Stimulated activated CD4-positive, alpha-beta T cell treated with anti-CD3 and anti-CD28 coated beads, Interleukin-2, amount 100 ng/mL, for 48 hours (primary cell): ENCODE measurements around the gene DNAJC7.
A peak's percentile ranks its signal among the peaks of the same experiment; 100 is the strongest.

Experiments used
- DNase-seq, 2 donors: peaks; one replicate each; pipeline ENCODE4 v3.0.0-alpha.2; 2020

Gene DNAJC7, protein sequence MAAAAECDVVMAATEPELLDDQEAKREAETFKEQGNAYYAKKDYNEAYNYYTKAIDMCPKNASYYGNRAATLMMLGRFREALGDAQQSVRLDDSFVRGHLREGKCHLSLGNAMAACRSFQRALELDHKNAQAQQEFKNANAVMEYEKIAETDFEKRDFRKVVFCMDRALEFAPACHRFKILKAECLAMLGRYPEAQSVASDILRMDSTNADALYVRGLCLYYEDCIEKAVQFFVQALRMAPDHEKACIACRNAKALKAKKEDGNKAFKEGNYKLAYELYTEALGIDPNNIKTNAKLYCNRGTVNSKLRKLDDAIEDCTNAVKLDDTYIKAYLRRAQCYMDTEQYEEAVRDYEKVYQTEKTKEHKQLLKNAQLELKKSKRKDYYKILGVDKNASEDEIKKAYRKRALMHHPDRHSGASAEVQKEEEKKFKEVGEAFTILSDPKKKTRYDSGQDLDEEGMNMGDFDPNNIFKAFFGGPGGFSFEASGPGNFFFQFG

DNA sequence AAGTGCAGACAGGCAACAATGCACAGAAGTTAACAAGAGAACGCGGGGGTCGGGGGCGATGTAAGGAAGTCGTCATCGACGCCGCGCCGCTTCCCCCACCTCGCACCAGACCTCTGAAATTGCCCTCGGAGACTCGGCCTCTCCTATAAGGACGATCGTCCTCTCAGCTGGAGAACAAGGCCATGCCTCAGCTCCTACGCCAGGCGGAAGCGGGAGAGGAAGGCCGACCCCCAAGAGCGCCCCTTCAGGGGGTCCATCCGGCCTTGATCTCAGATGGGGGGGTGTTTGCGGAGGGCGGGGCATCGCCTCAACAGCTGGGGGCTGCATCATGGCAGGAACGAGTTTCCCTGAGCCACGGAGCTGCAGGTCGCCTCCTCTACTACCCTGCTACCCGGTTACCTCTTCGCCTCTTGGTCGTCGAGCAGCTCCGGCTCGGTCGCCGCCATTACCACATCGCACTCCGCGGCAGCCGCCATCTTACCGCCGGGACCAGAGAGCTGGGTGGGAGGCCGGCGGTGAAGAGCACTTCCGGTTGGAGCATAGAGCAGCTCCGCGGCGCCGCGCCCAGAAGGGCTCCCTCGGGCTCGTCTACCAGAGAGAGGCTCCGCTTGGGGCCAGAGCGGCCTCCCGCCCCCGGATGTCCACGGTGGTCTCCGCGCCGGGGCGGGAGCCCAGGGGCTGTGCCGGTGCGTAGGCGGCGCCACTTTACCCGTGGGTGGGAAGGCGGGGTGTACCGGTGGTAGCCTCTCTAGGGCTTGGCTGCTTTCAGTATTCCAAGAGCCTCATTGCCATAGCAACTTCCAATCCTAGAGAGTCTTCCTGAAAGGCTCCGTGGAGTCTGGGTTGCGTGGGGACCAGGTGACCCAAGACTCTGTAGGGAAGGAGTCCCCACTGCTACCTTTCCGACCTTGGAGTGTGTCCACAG is at the start of gene DNAJC7:
TSS of gene DNAJC7 (minus strand) at position 499 of the 925 bp plus-strand sequence. CDS start at position 476, 23 bp downstream.
- DNase-seq = peak; percentile 81 to 84

DNA sequence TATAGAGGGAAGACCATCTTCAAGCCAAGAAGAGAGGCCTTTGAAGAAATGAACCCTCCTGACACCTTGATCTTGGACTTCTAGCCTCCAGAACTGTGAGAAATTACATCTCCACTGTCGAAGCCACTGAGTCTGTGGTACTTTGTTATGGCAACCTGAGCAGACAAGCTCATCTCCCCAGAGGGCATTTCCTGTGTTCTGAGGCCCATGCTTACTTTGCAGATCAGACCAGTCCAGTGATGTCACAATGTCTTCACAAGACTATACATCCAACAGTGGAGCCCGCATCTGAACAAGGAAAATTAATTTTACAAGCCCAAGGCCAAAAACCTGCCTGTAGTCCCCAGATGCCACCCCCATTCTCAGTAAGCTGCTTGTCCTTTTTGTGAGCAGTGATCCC is 48.0 kb upstream of the DNAJC7 start:
- DNase-seq = no peak

DNA sequence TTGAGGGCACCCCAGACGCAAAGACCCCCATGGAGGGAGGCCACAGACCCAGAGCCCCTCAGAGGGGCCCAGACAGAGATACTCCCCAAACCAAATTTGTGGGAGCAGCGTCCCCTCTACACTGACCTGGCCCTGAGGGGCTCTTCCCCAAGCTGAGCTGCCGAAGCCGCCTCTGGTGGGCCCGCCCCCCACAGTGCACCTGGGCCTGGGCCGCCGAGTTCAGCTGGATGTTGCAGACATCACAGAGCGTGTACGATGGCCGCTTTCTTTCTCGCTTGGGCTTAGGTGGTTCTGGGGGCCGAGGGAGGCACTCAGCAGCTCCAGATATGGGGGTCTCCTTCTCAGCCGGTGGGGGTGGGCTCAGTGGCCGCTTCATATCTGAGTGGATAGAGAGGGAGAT is 45.4 kb upstream of the DNAJC7 start:
- no peak for DNase-seq

DNA sequence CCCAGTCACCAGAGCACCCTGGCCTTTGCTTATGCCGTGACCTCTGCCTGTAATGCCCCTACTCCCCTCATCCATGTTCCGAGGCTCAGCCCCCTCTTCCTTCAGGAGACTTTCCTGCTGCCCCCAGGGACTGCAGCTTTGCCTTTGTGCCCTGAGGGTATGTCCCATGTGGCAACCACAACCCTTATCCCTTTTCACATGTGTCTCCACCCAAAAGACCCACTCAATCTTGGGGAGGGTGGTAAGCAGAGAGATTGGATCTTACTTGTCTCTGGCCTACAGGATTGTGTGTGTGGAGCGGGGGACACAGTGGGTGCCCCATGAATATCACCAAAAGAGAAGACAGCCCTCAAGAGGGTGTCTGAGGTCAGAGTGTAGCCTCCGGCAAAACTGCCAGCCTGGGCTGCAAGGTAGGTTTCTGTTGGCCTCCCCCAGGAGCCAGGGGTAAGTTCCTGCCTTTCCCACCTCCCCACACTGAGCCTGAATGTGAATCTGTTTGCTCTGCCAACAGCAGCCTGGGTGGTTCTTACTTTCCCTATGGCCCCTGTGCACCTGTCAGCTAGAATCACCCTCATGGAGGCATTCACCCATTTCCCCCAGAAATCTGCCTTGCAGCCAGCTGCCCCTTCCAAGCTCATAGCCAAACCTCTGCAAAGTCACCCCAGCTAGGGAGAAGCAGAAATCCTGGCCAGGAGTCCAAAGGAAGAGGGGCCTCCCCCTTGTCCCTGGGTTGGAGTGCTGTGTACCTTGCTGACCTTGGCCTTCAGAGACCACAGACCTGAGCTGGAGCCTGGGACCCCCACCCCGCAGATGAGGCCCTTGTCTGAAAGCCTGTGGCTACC is 44.6 kb upstream of the DNAJC7 start:
- DNase-seq = no peak

DNA sequence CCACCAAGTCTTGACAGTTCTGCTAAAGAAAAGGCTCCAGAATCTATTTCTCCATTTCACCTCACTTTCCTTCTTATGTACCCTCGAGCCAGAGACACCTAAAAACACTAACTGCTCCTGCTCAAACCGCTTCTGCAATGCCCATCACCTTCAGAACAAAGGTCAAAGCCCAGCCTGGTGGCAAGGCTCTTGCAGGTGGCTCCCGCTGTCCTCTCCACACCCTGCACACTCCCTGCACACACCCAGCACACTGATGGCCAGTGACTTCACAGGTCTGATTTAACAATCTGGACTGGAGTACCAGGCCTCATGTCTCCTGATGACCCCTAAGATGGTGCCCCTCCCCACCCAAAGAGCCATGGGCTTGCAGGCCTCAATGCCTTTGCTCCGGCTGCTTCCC is 43.0 kb upstream of the DNAJC7 start:
- DNase-seq = no peak

DNA sequence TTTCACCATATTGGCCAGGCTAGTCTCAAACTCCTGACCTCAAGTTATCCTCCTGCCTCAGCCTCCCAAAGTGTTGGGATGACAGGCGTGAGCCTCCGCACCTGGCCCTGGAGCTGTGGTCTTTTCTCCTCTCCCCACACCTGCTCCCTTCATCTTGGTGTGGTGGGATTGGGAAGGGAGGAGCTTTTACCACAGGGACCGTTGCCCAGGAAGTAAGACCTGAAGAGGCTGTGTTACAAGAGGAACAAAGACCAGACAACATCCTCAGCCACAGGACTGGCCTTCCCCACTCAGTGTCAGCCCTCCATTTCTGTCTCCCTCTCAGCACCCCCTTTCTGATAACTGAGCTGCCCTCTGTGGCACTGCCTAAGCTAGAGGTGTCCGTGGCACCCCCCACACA is 42.6 kb upstream of the DNAJC7 start:
- no peak for DNase-seq

DNA sequence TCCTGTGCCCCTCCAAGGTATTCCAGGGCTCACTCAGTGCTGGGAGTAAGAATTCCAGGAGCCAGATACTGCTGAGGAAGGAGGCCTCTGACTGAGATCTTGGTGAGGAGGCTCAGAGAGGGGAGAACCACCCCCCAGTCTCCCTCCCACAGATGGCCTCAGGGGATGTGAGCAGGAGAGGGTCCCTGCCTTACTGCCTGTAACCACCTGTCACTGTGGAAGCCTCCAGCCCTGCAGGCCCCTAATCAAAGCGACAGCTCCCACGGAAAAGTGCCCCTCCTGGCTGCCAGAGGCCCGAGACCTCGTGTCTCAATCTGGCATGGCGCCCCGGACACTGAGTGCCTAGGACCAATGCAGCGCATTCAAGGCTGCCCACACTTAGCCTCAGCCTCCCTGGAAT is 40.8 kb upstream of the DNAJC7 start:
- no peak for DNase-seq

DNA sequence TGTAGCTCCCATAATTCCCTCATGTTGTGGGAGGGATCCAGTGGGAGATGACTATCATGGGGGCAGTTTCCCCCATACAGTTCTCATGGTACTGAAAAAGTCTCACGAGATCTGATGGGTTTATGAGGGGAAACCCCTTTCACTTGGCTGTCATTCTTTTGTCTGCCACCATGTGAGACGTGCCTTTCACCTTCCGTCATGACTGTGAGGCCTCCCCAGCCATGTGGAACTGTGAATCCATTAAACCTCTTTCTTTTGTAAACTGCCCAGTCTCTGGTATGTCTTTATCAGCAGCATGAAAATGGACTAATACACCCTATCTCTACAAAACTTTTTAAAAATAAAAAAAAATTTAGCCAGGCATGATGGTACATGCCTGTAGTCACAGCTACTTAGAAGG is 39.4 kb upstream of the DNAJC7 start:
- no peak for DNase-seq

DNA sequence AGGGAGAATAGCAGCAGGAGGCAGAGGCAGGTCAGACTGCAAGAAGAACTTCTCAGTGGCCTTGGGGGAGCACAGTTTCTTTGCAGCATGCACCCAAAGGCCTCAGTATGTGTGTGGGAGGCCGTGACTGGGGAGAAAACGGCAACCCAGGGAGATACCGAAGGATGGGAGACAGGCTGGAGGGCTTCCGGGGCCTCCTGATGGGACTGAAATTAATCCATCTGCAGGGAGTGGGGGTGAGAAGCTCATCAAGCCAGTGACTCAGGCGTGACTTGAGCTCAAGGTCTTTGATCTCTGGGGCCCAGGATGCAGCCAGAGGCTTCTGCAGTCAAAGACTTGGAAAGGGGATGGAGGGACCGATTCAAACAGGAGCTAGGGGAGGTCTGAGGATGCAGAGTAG is 38.3 kb upstream of the DNAJC7 start:
- no peak for DNase-seq

DNA sequence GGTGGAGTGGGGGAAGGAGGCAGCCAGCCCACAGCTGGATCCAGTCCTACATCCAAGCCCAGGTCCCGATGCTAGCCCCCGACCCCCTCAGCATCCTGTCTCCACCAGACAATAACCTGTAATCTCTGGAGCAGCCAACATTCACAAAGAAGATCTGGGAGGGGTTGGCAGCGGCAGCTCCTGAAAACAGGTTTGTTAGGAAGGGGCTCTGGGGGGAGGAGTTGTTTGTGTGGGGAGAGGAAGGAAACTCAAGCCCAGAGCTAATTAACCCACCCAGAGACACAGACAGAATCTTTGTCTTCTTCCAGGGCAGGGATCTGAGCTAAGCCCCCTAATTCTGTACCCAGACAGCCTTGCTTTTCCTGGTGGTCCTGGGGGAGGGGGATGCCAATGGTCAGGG is 37.8 kb upstream of the DNAJC7 start:
- DNase-seq = no peak

DNA sequence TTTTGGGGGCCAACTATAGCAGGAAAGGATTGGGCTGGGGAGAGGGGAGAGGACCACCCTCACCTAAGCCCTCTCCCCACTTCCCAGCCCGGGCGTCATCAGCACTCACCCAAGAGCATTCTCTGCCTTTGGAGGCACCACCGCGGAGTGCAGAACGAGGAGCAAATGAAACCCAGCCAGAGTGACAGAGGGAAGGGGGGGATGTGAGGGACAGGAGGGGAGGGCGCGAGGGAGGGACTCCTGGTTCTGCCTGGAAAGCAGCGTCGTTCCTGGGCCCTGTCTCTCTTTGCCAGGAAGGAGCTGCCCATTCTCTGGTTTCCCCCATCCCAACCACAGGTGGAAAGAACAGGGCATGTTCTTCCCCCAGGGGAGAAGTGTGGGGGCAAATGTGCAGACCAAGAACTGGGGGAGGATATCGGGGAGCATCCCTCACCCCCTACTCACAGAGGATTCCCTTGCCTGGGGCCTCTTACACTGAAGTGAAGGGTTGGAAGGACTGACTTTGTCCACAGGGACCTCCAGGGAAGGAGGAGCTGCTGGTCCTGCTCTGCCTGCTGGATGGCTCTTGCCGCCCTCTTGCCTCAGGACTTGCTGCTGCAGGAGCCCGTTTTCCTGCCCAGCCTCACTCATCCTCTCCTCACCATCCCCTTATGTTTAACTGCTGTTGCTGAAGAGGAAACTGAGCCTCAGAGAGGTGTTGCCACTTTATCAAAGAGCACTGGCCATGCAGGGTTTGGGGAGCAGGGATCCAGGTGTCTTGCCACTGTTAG is 36.7 kb upstream of the DNAJC7 start:
- no peak for DNase-seq

DNA sequence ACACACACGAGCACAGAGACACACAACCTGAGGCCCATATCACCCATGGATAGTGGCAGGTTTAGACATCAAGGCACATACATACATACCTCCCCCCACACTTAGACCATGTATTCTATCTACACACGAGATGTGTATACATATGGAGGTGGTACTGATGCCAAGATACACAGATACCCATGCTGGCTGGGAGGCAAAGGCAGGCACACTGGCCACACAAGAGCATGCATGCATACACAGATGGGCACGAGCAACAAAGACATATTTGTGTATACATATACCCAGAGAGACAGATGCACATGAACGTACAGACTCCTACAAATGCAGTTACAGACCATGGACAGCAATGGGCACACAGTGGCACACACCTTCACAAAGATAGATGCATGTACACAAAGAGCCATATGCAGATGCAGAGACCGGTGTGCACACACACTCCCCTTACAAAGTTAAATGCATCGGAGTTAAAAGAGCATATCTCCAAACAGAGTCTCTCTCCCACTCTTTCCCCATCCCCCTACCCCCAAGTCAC is 35.2 kb upstream of the DNAJC7 start:
- no peak for DNase-seq

DNA sequence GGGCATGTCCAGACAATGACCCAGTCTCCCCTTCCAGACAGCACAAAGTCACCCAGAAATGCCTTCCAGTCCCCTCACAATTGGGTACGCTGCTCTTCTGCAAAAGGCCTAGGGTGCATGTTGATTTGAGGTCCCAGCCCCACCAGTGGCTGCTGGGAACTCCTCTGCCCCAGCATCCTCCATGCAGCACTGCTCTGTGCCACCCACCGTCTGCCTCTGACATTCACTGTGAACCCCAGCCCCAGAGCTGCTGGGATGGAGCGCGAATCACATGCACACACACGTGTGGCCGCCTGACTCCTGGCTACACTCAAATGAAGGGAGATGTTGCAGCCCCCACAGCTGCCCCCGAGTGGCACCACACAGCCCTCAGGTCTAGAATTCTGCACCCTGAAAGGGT is 34.4 kb upstream of the DNAJC7 start:
- no peak for DNase-seq

DNA sequence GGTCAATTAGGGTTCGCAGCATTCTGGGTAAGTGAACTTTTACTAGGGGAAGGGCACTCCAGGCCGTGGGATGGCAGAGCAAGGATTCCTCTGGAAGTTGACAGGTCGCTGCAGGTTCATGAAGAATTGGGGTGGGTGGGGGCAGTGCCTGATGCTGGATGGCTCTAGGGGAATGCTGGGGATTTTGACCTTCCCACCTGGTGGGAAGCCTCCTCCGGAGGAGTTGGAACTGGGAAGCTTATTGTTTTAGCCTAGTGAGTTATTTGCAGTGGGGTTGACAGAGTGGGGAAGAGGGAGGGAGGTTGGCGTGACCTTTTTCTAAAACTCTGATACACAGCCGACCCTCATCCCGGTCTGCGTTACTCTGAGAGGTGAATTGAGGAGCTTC is 33.8 kb upstream of the DNAJC7 start:
- no peak for DNase-seq

DNA sequence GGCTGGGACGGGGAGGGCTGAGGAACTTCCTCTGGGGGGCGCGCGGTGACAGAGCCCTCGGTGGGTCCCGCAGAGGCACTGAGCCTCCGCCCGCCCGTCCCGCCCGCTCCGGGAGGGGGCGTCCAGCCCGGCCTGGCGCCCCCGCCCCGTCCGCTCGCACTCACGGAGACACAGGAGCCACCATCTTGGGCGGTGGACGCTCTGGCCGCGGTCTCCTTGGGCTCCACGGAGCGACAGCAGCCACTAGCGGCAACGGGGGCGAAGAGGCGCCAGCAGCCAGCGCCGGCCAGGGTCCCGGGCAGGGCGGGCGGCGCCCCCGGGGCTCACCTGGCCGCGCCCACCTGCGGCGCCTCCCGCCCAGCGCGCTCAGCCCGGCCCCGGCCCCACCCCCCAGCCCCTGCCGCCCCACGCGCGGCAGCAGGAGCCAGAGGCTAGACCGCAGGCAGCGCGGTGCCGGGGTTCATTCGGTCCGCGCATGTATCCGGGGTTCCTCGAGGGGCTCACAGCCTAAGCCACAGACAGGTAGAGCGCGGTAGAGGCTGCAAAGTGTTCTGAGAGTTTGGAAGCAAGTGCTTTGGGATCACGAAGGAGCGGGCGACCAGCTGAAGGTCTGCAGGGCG is 33.3 kb upstream of the DNAJC7 start, which contains the start of gene C17orf113:
TSS of gene C17orf113 (minus strand) at position 209 of the 620 bp plus-strand sequence. CDS start 7,225 bp downstream, outside the sequence.
- DNase-seq = peak in 1 of 2 donors; percentile 30

DNA sequence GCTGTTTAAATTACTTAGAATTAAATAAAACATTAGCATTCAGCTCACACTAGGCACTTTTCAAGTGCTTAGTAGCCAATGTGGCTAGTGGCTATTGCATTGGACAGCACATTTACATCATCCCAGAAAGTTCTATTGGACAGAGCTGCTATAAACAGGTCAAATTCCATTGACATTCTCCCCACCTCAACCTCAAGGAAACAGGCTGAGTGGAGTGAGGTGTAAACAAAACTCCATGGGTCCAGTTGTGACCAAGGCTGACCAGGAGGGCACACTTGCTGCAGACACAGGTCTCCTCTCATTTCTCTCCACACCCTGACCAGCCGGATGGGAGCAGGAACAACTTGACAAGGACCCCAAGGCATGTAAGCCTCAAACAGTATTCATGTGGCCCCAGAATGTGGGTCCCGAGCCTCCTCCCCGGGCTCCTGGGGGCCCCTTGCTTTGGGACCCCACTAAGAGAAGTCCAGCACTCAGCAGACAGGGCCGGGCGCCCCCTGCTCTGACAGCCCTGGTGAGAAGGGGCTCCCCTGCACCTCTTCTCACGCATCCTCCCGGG is 32.7 kb upstream of the DNAJC7 start:
- no peak for DNase-seq

DNA sequence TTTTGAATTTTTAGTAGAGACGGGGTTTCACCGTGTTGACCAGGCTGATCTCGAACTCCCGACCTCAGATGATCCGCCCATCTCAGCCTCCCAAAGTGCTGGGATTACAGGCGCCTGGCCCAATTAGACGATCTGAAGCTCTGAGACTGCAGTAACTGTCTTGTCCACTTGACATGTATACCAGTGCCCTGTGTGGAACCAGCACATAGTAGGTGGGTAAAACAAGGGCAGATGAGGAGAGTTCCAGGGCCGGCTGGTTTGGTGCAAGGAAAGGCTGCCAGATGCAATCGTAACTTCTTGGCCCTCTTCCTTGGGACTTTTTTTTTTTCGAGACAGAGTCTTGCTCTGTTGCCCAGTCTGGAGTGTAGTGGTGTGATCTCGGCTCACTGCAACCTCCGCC is 30.1 kb upstream of the DNAJC7 start:
- no peak for DNase-seq

DNA sequence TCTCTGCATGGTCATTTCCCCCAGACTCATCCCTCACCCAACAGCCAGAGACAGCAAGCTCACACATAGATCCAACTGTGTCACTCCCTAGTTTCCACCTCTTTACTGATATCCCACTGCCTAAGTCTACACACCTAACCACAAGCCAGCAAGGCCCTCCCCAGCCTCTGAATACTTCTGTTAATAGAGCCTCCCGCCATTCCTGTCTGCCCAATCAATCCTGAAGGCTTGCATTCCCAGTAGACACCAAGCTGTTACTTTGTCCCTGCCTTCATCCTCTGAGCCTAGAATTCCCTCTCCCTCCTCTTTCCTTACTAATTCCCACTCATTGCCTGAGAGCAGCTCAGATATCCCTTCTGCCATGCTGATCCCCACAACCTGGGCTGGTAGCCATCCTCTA is 28.5 kb upstream of the DNAJC7 start:
- DNase-seq = no peak

DNA sequence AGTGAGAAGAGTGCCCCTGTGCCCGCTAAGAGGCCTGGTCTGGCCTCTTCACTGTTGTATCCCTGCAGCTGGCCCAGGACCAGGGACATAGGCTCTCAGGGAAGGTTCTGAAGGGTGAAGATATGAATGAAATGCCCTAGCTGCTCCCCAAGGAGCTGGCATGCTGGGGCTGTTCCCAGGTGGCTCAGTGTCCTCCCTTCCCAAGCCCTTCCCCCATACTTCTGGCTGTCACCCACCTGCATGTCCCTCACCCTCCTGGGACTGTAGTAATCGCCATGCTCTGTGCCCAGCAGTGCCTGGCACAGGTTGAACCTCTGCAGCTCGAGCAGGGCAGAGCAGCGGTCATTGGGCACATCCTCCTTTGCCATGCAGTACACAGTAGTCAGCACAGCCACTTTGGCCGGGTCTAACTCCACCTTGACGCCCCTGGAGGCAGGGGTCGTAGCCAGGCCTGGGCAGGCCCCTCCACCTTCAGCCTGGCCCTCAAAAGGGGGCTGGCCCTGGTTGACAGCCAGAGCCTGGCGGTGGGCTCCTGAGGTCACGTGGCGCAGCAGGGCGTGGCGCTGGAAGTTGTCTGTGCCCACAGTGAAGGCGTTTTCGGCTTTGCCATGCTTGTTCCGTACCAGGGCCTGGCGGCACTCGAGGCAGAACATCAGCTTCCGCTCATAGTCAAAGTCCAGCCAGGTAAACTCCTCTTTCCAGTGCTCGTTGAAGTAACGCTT is 25.5 kb upstream of the DNAJC7 start:
- DNase-seq = no peak

DNA sequence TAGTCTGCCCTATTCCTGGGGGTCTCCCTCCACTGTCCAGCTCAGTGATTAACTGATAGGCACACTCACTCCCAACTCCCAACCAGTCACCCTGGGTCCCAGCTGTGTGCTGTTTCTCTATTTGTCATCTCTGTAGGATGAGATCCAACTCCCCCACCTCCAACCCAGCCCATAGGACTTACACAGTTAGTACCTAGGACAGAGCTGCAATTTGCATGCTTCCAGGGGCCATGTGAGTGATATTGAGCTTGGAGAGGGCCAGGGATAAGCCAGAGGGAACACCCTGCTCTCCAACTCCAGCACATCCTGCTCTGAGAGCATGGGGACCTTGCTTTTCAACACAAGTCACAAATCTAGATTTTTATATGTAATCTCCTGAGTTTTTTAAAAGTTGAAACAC is 24.4 kb upstream of the DNAJC7 start:
- no peak for DNase-seq
